WTC11 (cell line): ENCODE results near the gene IGSF9B.

Experiments
- ATF2 ChIP-seq: sonication (generic); formaldehyde crosslinking; IDR thresholded peaks from 2 replicates; pipeline ENCODE4 v1.8.1; 2022; ENCODE audit warnings: low read depth, missing genetic modification reagents, borderline replicate concordance
- FOXP1 ChIP-seq: sonication (generic); formaldehyde crosslinking; IDR thresholded peaks from 2 replicates; pipeline ENCODE4 v1.8.0; 2022; ENCODE audit warnings: missing genetic modification reagents, mild to moderate bottlenecking, moderate library complexity, borderline replicate concordance
- JUN ChIP-seq: sonication (generic); formaldehyde crosslinking; IDR thresholded peaks from 2 replicates; pipeline ENCODE4 v1.8.0; 2023; ENCODE audit warnings: mild to moderate bottlenecking, missing genetic modification reagents
- NR2C2 ChIP-seq: sonication (generic); formaldehyde crosslinking; IDR thresholded peaks from 2 replicates; pipeline ENCODE4 v1.8.0; 2022; ENCODE audit warnings: mild to moderate bottlenecking, missing genetic modification reagents
- PRDM15 ChIP-seq: sonication (generic); formaldehyde crosslinking; IDR thresholded peaks from 2 replicates; pipeline ENCODE4 v1.8.0; 2022; ENCODE audit warnings: missing genetic modification reagents
- RELA ChIP-seq: sonication (generic); formaldehyde crosslinking; IDR thresholded peaks from 2 replicates; pipeline ENCODE4 v1.8.1; 2022; ENCODE audit warnings: missing genetic modification reagents, mild to moderate bottlenecking, borderline replicate concordance
- SOX15 ChIP-seq: fragments of 250-450 bp; sonication (Bioruptor Pico); IDR thresholded peaks from 2 replicates; pipeline ENCODE4 v1.9.0; 2021; ENCODE audit warnings: mild to moderate bottlenecking
- SP1 ChIP-seq: sonication (generic); formaldehyde crosslinking; conservative IDR thresholded peaks from 2 replicates; pipeline ENCODE4 v1.8.1; 2022; ENCODE audit warnings: missing genetic modification reagents
- ZBTB21 ChIP-seq: sonication (generic); formaldehyde crosslinking; IDR thresholded peaks from 2 replicates; pipeline ENCODE4 v1.8.1; 2023; ENCODE audit warnings: mild to moderate bottlenecking, missing genetic modification reagents, borderline replicate concordance
- ZNF416 ChIP-seq: fragments of 250-450 bp; sonication (Bioruptor Pico); IDR thresholded peaks from 2 replicates; pipeline ENCODE4 v1.9.0; 2021; ENCODE audit warnings: mild to moderate bottlenecking, inconsistent platforms
- TF ChIP-seq, protein P1 (sequence below): fragments of 200-600 bp; IDR thresholded peaks from 2 replicates; pipeline ENCODE4 v1.8.0; 2022; ENCODE audit warnings: antibody characterized with exemption
- TF ChIP-seq, protein P2 (sequence below): sonication (generic); formaldehyde crosslinking; IDR thresholded peaks from 2 replicates; pipeline ENCODE4 v1.8.0; 2023; ENCODE audit warnings: missing genetic modification reagents
- TF ChIP-seq, protein P3 (sequence below): sonication (generic); formaldehyde crosslinking; IDR thresholded peaks from 2 replicates; pipeline ENCODE4 v1.8.1; 2023; ENCODE audit warnings: mild to moderate bottlenecking, missing genetic modification reagents, moderate library complexity

DNA sequence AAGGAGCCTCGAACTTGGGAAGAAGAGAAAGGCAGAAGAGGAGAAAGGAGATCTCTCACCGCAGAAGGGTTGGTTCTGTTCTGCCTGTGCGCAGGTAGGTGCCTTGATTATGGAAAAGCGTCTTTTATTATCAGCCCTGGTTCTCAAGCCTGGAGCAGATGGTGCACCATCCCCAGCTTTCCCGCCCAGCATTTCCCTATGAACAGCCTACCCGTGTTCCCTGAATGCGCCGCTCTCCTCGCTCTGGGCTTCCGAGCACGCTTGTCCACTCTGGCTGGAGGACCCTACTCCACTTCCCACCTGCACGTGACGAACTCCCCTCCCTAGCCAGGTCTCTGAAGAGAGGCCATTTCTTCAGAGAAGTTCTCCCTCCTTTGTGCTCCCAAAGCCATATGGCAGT lies 15.2 kb downstream of the IGSF9B start:
- TF ChIP-seq RELA (CRISPR knock-in tag) (no peak), JUN (no peak), NR2C2 (no peak), SP1 (CRISPR knock-in tag) (no peak), SOX15 (CRISPR knock-in tag) (no peak), FOXP1 (CRISPR knock-in tag) (no peak), ATF2 (CRISPR knock-in tag) (no peak), ZBTB21 (CRISPR knock-in tag) (no peak), PRDM15 (CRISPR knock-in tag) (no peak), ZNF416 (CRISPR knock-in tag) (no peak)
- TF ChIP-seq, protein P1, sequence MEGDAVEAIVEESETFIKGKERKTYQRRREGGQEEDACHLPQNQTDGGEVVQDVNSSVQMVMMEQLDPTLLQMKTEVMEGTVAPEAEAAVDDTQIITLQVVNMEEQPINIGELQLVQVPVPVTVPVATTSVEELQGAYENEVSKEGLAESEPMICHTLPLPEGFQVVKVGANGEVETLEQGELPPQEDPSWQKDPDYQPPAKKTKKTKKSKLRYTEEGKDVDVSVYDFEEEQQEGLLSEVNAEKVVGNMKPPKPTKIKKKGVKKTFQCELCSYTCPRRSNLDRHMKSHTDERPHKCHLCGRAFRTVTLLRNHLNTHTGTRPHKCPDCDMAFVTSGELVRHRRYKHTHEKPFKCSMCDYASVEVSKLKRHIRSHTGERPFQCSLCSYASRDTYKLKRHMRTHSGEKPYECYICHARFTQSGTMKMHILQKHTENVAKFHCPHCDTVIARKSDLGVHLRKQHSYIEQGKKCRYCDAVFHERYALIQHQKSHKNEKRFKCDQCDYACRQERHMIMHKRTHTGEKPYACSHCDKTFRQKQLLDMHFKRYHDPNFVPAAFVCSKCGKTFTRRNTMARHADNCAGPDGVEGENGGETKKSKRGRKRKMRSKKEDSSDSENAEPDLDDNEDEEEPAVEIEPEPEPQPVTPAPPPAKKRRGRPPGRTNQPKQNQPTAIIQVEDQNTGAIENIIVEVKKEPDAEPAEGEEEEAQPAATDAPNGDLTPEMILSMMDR = no peak
- TF ChIP-seq, protein P2, sequence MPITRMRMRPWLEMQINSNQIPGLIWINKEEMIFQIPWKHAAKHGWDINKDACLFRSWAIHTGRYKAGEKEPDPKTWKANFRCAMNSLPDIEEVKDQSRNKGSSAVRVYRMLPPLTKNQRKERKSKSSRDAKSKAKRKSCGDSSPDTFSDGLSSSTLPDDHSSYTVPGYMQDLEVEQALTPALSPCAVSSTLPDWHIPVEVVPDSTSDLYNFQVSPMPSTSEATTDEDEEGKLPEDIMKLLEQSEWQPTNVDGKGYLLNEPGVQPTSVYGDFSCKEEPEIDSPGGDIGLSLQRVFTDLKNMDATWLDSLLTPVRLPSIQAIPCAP (CRISPR knock-in tag) = no peak
- TF ChIP-seq, protein P3, sequence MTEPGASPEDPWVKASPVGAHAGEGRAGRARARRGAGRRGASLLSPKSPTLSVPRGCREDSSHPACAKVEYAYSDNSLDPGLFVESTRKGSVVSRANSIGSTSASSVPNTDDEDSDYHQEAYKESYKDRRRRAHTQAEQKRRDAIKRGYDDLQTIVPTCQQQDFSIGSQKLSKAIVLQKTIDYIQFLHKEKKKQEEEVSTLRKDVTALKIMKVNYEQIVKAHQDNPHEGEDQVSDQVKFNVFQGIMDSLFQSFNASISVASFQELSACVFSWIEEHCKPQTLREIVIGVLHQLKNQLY = no peak
